Ecto neural progenitor cell (in vitro differentiated cells): Measurements from ENCODE around the gene C4B.
"Not testable (repeated sequence)": the region's sequence is repeated elsewhere in the genome, so short reads cannot be mapped to it uniquely, and the experiment has no call there.

Experiments used
- DNase-seq: peaks from one replicate; pipeline ENCODE4 v3.0.0-alpha.2; 2018; ENCODE audit warnings: low spot score

C4B gene

DNA sequence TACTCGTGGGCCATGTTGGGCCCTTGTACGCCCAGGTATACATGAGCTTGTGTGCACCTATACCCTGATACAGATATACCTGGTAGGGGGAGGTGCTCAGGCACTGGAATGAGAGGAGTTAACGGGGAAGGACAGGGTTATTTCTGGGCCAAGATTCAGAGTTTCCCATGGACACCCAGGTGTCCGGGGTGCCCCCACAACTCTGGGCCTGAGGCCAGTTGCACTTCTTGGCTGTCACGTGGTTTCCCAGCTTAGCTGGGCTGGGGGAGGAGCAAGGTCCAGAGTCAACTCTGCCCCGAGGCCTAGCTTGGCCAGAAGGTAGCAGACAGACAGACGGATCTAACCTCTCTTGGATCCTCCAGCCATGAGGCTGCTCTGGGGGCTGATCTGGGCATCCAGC lies 32.9 kb upstream of the C4B start, which contains the start of gene C4A:
Gene C4A, plus strand, starts transcription at position 314 of the 400 bp plus-strand sequence. Its CDS starts 51 bp downstream, at position 365.
- DNase-seq: not testable (repeated sequence)

DNA sequence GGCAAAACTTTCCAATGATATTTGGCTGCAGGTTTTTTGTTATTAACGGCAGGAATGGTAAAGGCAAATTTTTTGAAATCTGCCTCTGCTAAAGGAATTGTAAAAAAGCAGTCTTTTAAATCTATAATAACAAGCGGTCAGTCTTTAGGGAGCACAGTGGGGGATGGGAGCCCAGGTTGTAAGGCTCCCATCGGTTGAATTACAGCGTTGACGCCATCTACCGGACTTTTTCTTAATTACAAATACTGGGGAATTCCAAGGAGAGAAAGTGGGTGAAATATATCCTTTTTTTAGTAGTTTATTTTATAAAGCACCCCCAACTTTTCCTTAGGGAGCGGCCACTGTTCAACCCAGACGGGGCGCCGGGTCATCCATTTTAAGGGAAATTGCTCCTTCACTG lies 25.2 kb upstream of the C4B start:
- not testable (repeated sequence) for DNase-seq

DNA sequence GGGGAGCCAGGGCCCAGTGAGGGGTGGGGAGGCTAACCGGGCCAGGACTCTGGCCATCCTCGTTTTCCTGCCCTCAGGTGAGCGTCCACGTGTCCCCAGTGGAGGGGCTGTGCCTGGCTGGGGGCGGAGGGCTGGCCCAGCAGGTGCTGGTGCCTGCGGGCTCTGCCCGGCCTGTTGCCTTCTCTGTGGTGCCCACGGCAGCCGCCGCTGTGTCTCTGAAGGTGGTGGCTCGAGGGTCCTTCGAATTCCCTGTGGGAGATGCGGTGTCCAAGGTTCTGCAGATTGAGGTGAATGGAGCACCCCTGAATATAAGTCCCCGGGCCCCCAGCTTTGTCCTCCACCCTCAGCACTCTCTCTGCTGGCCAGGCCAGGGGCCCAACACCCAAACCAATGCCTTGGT lies 20.2 kb upstream of the C4B start:
- not testable (repeated sequence) for DNase-seq

DNA sequence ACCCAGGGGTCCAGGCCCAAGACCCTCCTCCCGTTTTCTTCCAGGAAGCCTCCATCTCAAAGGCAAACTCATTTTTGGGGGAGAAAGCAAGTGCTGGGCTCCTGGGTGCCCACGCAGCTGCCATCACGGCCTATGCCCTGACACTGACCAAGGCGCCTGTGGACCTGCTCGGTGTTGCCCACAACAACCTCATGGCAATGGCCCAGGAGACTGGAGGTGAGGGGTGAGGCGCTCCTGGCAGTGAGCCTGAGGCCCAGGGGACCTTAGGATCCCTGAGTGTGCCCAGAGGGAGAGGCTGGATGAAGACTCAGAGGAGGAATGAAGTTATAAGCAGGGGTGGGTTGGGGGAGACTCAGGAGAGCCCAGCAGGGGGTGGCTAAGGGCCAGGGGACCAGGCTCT lies 18.2 kb upstream of the C4B start:
- DNase-seq: not testable (repeated sequence)

DNA sequence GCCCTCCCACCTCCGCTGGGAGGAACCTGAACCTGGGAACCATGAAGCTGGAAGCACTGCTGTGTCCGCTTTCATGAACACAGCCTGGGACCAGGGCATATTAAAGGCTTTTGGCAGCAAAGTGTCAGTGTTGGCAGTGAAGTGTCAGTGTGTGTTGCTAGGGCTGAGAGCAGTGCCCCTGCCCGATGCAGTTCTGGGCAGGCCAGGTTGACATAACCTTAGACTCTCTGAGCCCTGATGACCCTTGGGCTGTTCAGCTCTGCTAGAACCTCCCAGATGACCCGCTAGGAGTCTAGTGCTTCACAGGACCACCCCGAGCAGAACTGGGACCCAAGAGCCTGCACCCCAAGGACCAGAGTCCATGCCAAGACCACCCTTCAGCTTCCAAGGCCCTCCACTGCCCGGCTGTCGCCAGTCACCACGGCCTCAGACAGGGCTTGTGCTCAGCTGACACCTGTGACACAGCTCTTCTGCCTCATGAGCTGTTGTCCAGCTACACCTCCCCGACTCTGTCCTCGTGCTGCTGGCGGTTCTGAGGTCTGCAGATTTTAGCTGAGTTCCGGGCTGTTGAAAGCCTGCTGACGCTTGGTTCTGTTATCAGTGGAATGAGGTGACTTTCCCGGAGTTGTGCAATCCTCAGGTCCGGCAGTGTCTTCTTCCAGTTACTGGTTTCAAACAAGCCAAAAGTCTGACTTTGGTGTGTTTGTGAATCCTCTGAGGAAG lies 11.9 kb upstream of the C4B start:
- not testable (repeated sequence) for DNase-seq

DNA sequence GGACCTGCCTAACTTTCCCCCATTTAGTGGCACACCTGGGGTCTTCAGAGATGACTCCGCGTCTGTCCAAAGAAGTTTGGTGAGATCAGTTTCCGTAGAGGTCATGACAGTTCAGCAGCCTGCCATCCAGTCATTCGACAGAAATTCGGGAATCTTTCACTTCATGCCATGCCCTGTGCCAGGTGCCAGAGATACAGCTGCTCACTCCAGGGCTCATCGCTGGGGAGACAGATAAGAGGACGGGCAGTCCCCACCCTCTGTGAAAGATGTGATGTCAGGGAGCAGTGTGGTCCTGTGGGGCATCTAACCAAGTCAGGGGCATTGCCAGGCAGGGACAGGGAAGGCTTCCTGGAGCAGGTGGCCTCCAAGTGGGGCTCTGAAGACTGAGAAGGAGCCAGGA lies 11.3 kb upstream of the C4B start:
- DNase-seq: not testable (repeated sequence)

DNA sequence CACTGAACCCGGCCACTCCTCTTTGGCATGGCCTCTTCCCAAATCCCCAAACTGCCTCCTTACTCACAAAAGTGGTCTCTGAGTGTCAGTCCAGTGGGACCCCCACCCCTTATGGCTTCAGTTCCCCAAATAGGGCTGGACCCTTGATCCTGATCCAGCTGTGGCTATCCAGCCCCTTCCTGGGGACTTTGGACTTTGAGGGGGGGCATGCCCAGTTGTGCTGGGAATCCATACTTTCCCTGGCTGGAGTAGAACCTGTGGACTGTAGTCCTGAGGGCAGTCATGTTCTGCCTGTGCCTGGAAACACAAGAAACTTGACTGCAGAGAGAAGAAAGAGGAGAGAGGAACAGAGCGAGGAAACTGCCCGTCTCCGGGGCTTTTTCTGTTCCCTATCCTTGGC lies 10.2 kb upstream of the C4B start:
- not testable (repeated sequence) for DNase-seq

DNA sequence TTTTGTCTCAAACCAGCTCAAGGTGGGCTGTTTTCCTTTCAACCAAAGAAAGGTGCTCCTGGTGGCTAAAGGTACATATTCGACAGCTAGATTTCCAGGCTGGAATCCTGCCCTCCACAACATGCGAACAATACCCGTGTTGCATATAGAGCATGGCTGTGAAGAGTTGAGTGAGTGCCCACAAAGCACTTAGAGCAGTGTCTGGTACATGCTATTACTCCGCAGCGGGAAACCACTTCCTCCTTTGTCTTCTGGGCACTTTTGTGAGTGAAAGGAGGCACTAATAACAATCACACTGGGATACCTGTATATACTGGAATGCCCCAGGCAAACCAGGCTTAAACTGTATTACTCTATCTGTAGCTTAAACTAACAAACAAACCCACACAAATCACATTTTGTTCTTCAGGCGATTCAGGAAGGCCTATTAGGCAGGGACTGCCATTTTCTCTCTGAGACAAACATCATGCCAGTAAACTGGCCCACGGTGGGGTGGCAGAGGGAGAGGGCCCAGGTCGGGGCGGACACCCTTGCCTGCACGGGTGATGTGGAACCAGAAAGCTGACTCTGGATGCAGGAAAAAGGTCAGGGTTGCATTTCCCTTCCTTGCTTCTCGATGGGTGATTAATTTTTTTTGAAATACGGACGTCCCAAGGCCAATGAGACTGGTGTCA lies 9.6 kb upstream of the C4B start:
- DNase-seq: not testable (repeated sequence)

DNA sequence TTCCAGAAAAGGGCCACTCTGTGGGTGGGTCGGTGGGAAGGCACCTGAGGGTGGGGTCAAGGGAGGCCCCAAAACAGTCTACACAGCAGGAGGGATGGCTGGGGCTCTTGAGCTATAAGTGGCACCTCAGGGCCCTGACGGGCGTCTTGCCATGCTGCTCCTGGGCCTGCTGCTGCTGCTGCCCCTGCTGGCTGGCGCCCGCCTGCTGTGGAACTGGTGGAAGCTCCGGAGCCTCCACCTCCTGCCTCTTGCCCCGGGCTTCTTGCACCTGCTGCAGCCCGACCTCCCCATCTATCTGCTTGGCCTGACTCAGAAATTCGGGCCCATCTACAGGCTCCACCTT lies 9.1 kb upstream of the C4B start:
- not testable (repeated sequence) for DNase-seq

DNA sequence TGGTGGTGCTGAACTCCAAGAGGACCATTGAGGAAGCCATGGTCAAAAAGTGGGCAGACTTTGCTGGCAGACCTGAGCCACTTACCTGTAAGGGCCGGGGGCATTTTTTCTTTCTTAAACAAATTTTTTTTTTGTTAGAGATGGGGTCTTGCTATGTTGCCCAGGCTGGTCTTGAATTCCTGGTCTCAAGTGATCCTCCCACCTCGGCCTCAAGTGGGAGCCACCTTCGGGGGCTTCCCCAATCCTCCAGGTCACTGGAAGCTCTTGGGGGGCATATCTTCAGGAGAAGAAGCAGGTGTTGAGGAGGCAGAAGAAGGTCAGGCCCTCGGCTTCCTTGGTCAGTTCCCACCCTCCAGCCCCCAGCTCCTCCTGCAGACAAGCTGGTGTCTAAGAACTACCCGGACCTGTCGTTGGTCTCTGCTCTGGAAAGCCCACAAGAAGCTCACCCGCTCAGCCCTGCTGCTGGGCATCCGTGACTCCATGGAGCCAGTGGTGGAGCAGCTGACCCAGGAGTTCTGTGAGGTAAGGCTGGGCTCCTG lies 8.5 kb upstream of the C4B start:
- not testable (repeated sequence) for DNase-seq

DNA sequence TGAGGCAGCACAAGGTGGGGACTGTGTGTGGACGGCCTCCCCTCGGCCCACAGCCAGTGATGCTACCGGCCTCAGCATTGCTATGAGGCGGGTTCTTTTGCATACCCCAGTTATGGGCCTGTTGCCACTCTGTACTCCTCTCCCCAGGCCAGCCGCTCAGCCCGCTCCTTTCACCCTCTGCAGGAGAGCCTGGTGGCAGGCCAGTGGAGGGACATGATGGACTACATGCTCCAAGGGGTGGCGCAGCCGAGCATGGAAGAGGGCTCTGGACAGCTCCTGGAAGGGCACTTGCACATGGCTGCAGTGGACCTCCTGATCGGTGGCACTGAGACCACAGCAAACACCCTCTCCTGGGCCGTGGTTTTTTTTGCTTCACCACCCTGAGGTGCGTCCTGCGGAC lies 7.5 kb upstream of the C4B start:
- DNase-seq: not testable (repeated sequence)

DNA sequence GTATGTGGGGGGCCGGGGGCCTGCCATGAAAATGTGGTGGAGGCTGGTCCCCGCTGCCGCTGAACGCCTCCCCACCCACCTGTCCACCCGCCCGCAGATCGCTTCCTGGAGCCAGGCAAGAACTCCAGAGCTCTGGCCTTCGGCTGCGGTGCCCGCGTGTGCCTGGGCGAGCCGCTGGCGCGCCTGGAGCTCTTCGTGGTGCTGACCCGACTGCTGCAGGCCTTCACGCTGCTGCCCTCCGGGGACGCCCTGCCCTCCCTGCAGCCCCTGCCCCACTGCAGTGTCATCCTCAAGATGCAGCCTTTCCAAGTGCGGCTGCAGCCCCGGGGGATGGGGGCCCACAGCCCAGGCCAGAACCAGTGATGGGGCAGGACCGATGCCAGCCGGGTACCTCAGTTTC lies 6.6 kb upstream of the C4B start:
- DNase-seq: not testable (repeated sequence)

DNA sequence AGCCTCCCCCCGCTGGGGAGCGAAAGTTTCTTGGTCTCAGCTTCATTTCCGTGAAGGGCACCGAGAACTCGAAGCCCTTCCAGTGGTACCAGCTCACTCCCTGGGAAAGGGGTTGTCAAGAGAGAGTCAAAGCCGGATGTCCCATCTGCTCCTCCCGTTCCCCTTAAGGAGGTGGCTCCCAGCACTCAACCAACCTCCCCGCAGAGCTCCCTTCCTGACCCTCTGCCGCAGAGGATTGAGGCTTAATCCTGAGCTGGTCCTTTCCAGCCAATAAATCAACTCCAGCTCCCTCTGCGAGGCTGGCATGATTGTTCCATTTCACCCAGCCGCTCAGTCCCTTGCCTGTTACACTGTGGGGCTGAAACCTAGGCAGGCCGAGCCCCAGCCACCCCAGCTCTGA lies 6.0 kb upstream of the C4B start:
- DNase-seq: not testable (repeated sequence)

DNA sequence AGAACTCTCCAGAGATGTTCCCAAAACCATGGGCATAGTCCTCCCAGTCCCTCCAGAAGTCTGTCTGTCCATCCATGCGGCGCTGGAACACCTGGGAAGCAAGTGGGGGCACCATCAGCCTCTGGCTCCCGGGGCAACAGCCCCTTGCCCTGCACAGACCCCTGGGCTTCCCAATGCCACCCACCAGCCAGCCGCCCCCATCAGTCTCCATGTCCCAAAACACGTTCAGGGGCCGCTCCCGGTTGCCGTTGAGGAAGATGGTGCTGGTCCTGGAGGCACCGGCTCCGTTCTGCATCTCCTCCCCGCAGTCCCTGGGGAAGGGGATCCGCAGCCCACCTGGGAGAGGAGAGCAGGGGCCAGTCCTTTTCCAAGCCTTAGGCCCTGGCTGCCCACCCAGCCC lies 5.1 kb upstream of the C4B start:
- not testable (repeated sequence) for DNase-seq

DNA sequence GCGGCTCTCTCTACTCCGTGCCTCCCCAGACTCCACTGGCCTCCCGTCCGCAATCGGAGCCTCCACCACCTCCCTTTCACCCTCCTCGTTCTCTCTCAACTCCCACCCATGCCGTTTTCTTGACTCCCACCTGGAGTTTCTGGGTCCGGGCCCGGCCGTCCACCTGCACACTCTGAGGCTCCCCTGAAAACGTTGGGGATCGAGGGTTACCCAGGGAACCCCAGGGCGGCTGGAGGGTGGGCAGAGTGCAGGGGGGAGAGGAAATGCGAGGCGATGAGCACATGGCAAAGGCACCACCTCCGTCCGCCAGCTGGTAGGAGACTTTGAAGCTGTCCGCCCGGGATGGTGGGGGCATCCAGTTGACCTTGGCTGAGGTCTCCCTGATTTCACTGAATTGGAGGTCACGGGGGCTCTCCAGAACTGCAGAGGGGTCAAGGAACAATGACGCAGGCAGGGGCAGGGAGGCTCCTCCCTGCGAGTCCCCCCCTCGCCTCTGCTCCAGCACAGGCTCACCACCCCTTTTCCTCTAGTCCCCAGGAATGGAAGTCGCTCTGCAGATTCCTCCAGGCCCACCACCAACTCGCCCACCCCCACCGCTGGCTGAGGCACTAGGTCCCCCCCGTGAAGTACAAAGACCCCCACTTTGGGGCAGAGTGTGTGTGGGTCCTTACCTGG lies 3.6 kb upstream of the C4B start:
- not testable (repeated sequence) for DNase-seq

DNA sequence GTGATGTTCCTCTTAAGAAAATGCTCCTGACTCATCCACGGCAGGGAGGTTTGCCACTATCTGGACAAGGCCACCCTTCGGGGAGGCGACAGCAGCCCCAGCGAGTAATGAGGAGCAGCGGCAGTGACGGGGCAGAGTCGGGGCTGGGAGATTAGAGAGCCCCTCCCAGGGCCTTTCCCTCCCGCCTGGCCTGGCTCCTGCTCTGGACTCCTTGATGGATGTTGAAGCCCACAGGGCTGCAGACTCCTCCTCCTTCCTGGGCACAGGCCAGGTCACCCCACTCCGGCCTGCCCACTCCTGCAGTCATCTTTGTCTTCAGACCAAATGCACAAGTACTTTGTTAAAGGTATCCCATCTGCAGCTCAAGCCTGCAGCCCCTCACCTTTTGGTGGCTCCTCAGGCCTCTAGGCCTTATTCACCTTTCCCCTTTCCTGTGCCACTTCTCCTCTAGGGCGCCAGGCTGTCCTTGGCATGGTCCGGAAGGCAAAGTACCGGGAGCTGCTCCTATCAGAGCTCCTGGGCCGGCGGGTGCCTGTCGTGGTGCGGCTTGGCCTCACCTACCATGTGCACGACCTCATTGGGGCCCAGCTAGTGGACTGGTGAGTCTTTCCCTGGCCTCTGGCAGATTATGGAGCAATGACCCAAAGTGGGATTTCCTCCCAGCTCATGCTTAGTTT lies 1.5 kb upstream of the C4B start:
- not testable (repeated sequence) for DNase-seq

DNA sequence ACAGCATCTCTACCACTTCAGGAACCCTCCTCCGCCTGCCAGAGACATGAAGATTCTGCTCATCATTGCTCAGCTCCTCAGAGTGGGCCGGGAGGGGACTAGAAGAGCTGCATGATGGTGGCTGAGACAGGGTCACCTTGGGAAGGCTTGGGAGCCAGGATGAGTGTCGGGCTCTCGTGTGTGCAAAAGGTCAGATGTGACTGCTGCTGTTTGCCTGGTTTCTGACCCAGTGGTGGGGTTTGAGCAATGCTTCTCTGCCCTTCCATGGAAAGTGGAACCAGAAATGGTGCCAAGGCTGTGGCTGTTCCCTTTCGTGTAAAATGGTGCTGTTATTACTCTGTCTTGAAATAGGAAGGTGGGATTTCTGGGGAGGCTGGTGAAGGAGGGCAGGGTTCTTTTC lies 857 bp upstream of the C4B start:
- not testable (repeated sequence) for DNase-seq

DNA sequence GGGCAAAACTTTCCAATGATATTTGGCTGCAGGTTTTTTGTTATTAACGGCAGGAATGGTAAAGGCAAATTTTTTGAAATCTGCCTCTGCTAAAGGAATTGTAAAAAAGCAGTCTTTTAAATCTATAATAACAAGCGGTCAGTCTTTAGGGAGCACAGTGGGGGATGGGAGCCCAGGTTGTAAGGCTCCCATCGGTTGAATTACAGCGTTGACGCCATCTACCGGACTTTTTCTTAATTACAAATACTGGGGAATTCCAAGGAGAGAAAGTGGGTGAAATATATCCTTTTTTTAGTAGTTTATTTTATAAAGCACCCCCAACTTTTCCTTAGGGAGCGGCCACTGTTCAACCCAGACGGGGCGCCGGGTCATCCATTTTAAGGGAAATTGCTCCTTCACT lies 7.5 kb downstream of the C4B start:
- DNase-seq: not testable (repeated sequence)

DNA sequence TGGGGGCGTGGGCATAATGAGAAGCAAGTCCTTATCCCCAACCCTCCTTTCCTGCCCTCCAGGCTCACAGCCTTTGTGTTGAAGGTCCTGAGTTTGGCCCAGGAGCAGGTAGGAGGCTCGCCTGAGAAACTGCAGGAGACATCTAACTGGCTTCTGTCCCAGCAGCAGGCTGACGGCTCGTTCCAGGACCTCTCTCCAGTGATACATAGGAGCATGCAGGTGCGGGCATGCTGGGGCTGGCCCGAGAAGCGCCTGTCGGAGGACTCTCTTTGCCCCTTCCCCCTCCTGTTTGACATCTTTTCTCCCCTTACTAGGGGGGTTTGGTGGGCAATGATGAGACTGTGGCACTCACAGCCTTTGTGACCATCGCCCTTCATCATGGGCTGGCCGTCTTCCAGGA lies 14.0 kb downstream of the C4B start:
- not testable (repeated sequence) for DNase-seq

DNA sequence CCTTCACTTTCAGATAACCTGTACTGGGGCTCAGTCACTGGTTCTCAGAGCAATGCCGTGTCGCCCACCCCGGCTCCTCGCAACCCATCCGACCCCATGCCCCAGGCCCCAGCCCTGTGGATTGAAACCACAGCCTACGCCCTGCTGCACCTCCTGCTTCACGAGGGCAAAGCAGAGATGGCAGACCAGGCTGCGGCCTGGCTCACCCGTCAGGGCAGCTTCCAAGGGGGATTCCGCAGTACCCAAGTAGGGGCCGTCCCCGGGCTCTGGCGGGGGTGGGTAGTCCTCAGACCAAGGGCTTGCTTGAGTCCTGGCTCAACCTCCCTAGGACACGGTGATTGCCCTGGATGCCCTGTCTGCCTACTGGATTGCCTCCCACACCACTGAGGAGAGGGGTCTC lies 15.0 kb downstream of the C4B start:
- DNase-seq: not testable (repeated sequence)

DNA sequence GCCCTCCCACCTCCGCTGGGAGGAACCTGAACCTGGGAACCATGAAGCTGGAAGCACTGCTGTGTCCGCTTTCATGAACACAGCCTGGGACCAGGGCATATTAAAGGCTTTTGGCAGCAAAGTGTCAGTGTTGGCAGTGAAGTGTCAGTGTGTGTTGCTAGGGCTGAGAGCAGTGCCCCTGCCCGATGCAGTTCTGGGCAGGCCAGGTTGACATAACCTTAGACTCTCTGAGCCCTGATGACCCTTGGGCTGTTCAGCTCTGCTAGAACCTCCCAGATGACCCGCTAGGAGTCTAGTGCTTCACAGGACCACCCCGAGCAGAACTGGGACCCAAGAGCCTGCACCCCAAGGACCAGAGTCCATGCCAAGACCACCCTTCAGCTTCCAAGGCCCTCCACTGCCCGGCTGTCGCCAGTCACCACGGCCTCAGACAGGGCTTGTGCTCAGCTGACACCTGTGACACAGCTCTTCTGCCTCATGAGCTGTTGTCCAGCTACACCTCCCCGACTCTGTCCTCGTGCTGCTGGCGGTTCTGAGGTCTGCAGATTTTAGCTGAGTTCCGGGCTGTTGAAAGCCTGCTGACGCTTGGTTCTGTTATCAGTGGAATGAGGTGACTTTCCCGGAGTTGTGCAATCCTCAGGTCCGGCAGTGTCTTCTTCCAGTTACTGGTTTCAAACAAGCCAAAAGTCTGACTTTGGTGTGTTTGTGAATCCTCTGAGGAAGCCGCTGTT lies 20.9 kb downstream of the C4B start:
- not testable (repeated sequence) for DNase-seq
